ENCODE results near the gene TMEM40. TPM values are rescaled to one million over a fixed set of nuclear protein-coding genes. Genes with fewer than 3 reads are reported as not detected.

TMEM40 gene
- total and polyA plus RNA-seq, 2 of the 13 experiments (the other 11 are each of a cell fraction or from before 2014, with no cell fraction given): 0.16 TPM; not detected in 1

DNA sequence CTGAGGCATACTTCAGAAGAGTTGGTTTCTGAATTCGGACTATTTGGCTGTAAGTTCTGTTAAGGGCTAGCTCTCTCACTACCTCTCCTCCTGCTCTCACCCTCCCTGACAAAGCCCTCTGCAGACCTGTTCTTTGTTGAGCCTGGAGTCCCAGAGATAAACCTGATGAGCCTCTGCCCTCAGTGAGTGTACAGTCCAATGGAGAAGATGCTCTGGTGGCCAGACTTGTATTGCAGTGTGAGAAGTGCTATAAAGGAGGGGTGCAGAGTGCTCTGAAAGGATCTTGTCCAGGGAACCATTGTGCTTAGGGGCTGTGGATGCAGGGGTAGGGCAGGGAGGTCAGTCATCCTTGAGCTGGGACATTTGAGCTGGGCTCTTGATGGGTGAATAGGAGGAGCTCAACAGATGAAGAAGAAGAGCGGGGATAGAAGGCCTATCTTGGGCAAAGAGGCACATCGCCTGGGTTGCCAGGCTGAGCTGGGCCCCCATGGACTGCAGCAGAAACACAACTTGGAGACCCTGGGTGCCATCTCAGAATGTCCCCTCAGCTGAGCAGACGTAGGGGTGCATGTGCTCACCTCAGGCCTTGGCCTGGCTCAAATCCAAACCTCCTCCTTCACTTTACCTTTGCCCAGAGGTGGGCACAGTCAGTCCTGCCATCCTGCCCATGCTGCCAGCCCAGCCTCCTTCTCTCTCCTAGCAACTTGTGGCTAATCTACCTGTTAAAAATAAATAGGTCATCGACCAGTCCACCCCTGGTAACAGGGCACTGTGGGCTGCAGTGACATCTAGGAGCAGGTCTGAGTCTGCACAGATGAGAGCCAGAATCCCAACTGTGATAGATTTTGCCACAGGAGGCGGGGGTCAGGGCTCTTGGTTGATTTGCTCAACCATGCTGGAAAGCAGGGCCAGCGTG, 40.7 kb upstream of the TMEM40 start:
- no peaks in the 10 kb centered on the region for H3K79me2 ChIP-seq (ENCODE audit: insufficient read depth, low read length)
- no peaks in the 10 kb centered on the region for H3K4me1 ChIP-seq (ENCODE audit: insufficient read depth, low read length)
- H3K9me3 ChIP-seq (ENCODE audit: low read length): no peaks in the 10 kb centered on the region
- H2AFZ ChIP-seq (ENCODE audit: low read length): no peak overlapping the region
- in situ Hi-C loops (cut with HindIII; ENCODE audit: extremely low pct_ligation_motif_present, low pct_unique_long_range_greater_than_20kb) (no loop called here), intact Hi-C loops (cut with micrococcal nuclease; ENCODE audit: unreplicated experiment) (no loop called here)
- ChIA-PET POLR2A (no interaction called here), CTCF (ENCODE audit: low intra/inter-chr PET ratio, low total read pairs) (no interaction called here)
- DNase-seq (ENCODE audit: low spot score): no peak
- H3K4me3 ChIP-seq (replicated peaks in 1 of 3; ENCODE audit: insufficient read depth in 1 of 3, low read depth in 2 of 3, low read length in 3 of 3): no peak overlapping the region
- no peak overlapping the region for H3K9ac ChIP-seq (ENCODE audit: insufficient read depth, low read depth, low read length)
- ATAC-seq: peak; percentile 79
- WGBS (ENCODE audit: low lambda C conversion rate): 56% methylated on average over 4 of the region's 7 CpGs
- H4K20me1 ChIP-seq (ENCODE audit: insufficient read depth, low read length): no peaks in the 10 kb centered on the region
- H3K36me3 ChIP-seq (replicated peaks in 1 of 2; ENCODE audit: control insufficient read depth in 1 of 2, insufficient read depth in 2 of 2, low read length in 2 of 2): no peaks in the 10 kb centered on the region
- no peak overlapping the region for H3K27ac ChIP-seq (ENCODE audit: extremely low read length, insufficient read depth, low read length)
- H3K27me3 ChIP-seq (ENCODE audit: control insufficient read depth in 1 of 2, insufficient read depth in 2 of 2, low read length in 2 of 2): peaks cover 0 to 39% of the 10 kb centered on the region in 2 experiments; a peak in 2 of 5 replicates
- H3K4me2 ChIP-seq (ENCODE audit: low read depth, low read length): no peak overlapping the region
- BruUV-seq (replicated peaks): no TSS peak
- FAIRE-seq: no peak
- TF ChIP-seq, protein P1, sequence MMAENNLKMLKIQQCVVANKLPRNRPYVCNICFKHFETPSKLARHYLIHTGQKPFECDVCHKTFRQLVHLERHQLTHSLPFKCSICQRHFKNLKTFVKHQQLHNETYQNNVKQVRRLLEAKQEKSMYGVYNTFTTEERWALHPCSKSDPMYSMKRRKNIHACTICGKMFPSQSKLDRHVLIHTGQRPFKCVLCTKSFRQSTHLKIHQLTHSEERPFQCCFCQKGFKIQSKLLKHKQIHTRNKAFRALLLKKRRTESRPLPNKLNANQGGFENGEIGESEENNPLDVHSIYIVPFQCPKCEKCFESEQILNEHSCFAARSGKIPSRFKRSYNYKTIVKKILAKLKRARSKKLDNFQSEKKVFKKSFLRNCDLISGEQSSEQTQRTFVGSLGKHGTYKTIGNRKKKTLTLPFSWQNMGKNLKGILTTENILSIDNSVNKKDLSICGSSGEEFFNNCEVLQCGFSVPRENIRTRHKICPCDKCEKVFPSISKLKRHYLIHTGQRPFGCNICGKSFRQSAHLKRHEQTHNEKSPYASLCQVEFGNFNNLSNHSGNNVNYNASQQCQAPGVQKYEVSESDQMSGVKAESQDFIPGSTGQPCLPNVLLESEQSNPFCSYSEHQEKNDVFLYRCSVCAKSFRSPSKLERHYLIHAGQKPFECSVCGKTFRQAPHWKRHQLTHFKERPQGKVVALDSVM (CRISPR knock-in tag; IDR thresholded peaks at IDR 0.05): no peak
- TF ChIP-seq, protein P2, sequence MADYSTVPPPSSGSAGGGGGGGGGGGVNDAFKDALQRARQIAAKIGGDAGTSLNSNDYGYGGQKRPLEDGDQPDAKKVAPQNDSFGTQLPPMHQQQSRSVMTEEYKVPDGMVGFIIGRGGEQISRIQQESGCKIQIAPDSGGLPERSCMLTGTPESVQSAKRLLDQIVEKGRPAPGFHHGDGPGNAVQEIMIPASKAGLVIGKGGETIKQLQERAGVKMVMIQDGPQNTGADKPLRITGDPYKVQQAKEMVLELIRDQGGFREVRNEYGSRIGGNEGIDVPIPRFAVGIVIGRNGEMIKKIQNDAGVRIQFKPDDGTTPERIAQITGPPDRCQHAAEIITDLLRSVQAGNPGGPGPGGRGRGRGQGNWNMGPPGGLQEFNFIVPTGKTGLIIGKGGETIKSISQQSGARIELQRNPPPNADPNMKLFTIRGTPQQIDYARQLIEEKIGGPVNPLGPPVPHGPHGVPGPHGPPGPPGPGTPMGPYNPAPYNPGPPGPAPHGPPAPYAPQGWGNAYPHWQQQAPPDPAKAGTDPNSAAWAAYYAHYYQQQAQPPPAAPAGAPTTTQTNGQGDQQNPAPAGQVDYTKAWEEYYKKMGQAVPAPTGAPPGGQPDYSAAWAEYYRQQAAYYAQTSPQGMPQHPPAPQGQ (CRISPR knock-in tag; IDR thresholded peaks at IDR 0.05; ENCODE audit: borderline replicate concordance): no peak
- TF ChIP-seq MAFF (IDR thresholded peaks at IDR 0.05; ENCODE audit: low read depth, low read length) (no peak), XBP1 (CRISPR knock-in tag; IDR thresholded peaks at IDR 0.05) (no peak), HOXA5 (CRISPR knock-in tag; IDR thresholded peaks at IDR 0.05) (no peak), ZNF34 (CRISPR knock-in tag; IDR thresholded peaks at IDR 0.05; ENCODE audit: borderline replicate concordance) (no peak), SOX13 (IDR thresholded peaks at IDR 0.05) (no peak), SOX13 (CRISPR knock-in tag; conservative IDR thresholded peaks at IDR 0.05 in 1 of 2, IDR thresholded peaks at IDR 0.05 in 1 of 2) (no peak), SMARCC2 (IDR thresholded peaks at IDR 0.05) (no peak), ZBTB1 (CRISPR knock-in tag; IDR thresholded peaks at IDR 0.05; ENCODE audit: borderline replicate concordance) (no peak), FOXM1 (CRISPR knock-in tag; IDR thresholded peaks at IDR 0.05) (no peak), MEIS1 (CRISPR knock-in tag; IDR thresholded peaks at IDR 0.05; ENCODE audit: borderline replicate concordance) (no peak)
- TF ChIP-seq, protein P3, sequence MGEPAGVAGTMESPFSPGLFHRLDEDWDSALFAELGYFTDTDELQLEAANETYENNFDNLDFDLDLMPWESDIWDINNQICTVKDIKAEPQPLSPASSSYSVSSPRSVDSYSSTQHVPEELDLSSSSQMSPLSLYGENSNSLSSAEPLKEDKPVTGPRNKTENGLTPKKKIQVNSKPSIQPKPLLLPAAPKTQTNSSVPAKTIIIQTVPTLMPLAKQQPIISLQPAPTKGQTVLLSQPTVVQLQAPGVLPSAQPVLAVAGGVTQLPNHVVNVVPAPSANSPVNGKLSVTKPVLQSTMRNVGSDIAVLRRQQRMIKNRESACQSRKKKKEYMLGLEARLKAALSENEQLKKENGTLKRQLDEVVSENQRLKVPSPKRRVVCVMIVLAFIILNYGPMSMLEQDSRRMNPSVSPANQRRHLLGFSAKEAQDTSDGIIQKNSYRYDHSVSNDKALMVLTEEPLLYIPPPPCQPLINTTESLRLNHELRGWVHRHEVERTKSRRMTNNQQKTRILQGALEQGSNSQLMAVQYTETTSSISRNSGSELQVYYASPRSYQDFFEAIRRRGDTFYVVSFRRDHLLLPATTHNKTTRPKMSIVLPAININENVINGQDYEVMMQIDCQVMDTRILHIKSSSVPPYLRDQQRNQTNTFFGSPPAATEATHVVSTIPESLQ (CRISPR knock-in tag; conservative IDR thresholded peaks at IDR 0.05): no peak
- TF ChIP-seq, protein P4, sequence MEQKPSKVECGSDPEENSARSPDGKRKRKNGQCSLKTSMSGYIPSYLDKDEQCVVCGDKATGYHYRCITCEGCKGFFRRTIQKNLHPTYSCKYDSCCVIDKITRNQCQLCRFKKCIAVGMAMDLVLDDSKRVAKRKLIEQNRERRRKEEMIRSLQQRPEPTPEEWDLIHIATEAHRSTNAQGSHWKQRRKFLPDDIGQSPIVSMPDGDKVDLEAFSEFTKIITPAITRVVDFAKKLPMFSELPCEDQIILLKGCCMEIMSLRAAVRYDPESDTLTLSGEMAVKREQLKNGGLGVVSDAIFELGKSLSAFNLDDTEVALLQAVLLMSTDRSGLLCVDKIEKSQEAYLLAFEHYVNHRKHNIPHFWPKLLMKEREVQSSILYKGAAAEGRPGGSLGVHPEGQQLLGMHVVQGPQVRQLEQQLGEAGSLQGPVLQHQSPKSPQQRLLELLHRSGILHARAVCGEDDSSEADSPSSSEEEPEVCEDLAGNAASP (CRISPR knock-in tag; IDR thresholded peaks at IDR 0.05; ENCODE audit: borderline replicate concordance): no peak
- TF ChIP-seq, protein P5, sequence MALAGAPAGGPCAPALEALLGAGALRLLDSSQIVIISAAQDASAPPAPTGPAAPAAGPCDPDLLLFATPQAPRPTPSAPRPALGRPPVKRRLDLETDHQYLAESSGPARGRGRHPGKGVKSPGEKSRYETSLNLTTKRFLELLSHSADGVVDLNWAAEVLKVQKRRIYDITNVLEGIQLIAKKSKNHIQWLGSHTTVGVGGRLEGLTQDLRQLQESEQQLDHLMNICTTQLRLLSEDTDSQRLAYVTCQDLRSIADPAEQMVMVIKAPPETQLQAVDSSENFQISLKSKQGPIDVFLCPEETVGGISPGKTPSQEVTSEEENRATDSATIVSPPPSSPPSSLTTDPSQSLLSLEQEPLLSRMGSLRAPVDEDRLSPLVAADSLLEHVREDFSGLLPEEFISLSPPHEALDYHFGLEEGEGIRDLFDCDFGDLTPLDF (CRISPR knock-in tag; IDR thresholded peaks at IDR 0.05): no peak
